GM23338 (cell line): ENCODE data around the gene STK32C. TPM values are rescaled to one million over a fixed set of nuclear protein-coding genes. Genes with fewer than 3 reads are reported as not detected.

Experiments
- ATAC-seq: fragments of 200-7000 bp; cut with Tn5 transposase; 3 replicates; pipeline ENCODE4 v1.9.1; 2020
- DNase-seq: peaks from one replicate; pipeline ENCODE4 v3.0.0-alpha.2; 2015; ENCODE audit warnings: low spot score
- H2AFZ ChIP-seq: fragments of 200-600 bp; sonication (generic); 2 replicates; pipeline ENCODE4 v1.8.0; 2016; ENCODE audit warnings: antibody characterized with exemption, mild to moderate bottlenecking, moderate library complexity
- H3F3A ChIP-seq: fragments of 200-600 bp; sonication (generic); replicated peaks from 2 replicates; pipeline ENCODE4 v1.8.0; 2017; ENCODE audit warnings: antibody characterized with exemption, mixed run types, low read depth
- H3K27ac ChIP-seq: fragments of 200-600 bp; sonication (generic); 2 replicates; pipeline ENCODE4 v1.6.1; 2016; ENCODE audit warnings: low read depth
- H3K27me3 ChIP-seq: fragments of 200-600 bp; sonication (generic); 2 replicates; pipeline ENCODE4 v1.8.0; 2016; ENCODE audit warnings: mild to moderate bottlenecking, mixed run types, moderate library complexity; ENCODE audit not compliant: insufficient read depth
- H3K36me3 ChIP-seq: fragments of 200-600 bp; sonication (generic); 2 replicates; pipeline ENCODE4 v1.8.0; 2016; ENCODE audit warnings: mild to moderate bottlenecking; ENCODE audit not compliant: insufficient read depth
- H3K4me1 ChIP-seq: fragments of 200-600 bp; sonication (generic); 2 replicates; pipeline ENCODE4 v1.8.0; 2016; ENCODE audit warnings: mild to moderate bottlenecking, moderate library complexity; ENCODE audit not compliant: insufficient read depth
- H3K4me2 ChIP-seq: fragments of 200-600 bp; sonication (generic); 2 replicates; pipeline ENCODE4 v1.7.1; 2017; ENCODE audit warnings: mixed run types
- H3K4me3 ChIP-seq: fragments of 200-600 bp; sonication (generic); 2 replicates; pipeline ENCODE4 v1.6.1; 2016; ENCODE audit warnings: mixed run types
- H3K79me2 ChIP-seq: fragments of 200-600 bp; sonication (generic); replicated peaks from 2 replicates; pipeline ENCODE4 v1.8.0; 2017; ENCODE audit warnings: mild to moderate bottlenecking; ENCODE audit not compliant: insufficient read depth
- H3K9me2 ChIP-seq: fragments of 200-600 bp; sonication (generic); 2 replicates; pipeline ENCODE4 v1.8.0; 2017; ENCODE audit not compliant: insufficient read depth
- H4K20me1 ChIP-seq: fragments of 200-600 bp; sonication (generic); replicated peaks from 2 replicates; pipeline ENCODE4 v1.8.0; 2017; ENCODE audit warnings: mild to moderate bottlenecking; ENCODE audit not compliant: insufficient read depth
- H3K27ac Mint-ChIP-seq: 2 replicates; pipeline ENCODE4 v1.8.0; 2020; ENCODE audit warnings: inconsistent platforms, mild to moderate bottlenecking, moderate library complexity, mixed read lengths
- H3K27me3 Mint-ChIP-seq: 3 replicates; pipeline ENCODE4 v1.8.0; 2022; ENCODE audit warnings: low read depth, mild to moderate bottlenecking, moderate library complexity, mixed read lengths, inconsistent platforms; ENCODE audit not compliant: insufficient read depth, poor library complexity
- H3K36me3 Mint-ChIP-seq: 3 replicates; pipeline ENCODE4 v1.8.0; 2021; ENCODE audit warnings: low read depth, mild to moderate bottlenecking, inconsistent platforms, moderate library complexity, mixed read lengths
- H3K4me1 Mint-ChIP-seq: 3 replicates; pipeline ENCODE4 v1.8.0; 2020; ENCODE audit warnings: mild to moderate bottlenecking, inconsistent platforms, mixed read lengths
- H3K4me3 Mint-ChIP-seq: 3 replicates; pipeline ENCODE4 v1.8.0; 2021; ENCODE audit warnings: moderate library complexity, mild to moderate bottlenecking, inconsistent platforms, mixed read lengths
- H3K9me3 Mint-ChIP-seq: 3 replicates; pipeline ENCODE4 v1.8.0; 2020; ENCODE audit warnings: moderate library complexity, mild to moderate bottlenecking, inconsistent platforms, mixed read lengths
- CREB1 ChIP-seq: fragments of 250-450 bp; sonication (Bioruptor Pico); IDR thresholded peaks from 2 replicates; pipeline ENCODE4 v1.5.0; 2020; ENCODE audit warnings: low read depth, mild to moderate bottlenecking, moderate library complexity
- EZH2 ChIP-seq: fragments of 200-600 bp; sonication (generic); IDR thresholded peaks from one replicate; pipeline ENCODE4 v1.8.0; 2017; ENCODE audit warnings: antibody characterized with exemption, mild to moderate bottlenecking, low read depth; ENCODE audit not compliant: unreplicated experiment
- EZH2phosphoT487 ChIP-seq: fragments of 200-600 bp; sonication (generic); IDR thresholded peaks from one replicate; pipeline ENCODE4 v1.8.1; 2018; ENCODE audit warnings: antibody characterized with exemption; ENCODE audit not compliant: unreplicated experiment
- REST ChIP-seq: IDR thresholded peaks from one replicate; pipeline ENCODE4 v1.6.1; 2018; ENCODE audit warnings: antibody characterized with exemption; ENCODE audit not compliant: unreplicated experiment
- STAT1 ChIP-seq: IDR thresholded peaks from one replicate; pipeline ENCODE4 v1.6.1; 2016; ENCODE audit warnings: antibody characterized with exemption; ENCODE audit not compliant: unreplicated experiment
- polyA plus RNA-seq: library from polyadenylated mRNA; unstranded; fragments of >200 nt; fragmentation: Nextera tagmentation; extraction: Ambion mirVana; gene quantifications from 2 replicates; pipeline ENCODE4 v1.2.1, GENCODE V29; 2016
- total RNA-seq: library from RNA; depleted of rRNA; stranded (reverse); fragments of >200 nt; shearing (Covaris generic); gene quantifications from 2 replicates; pipeline ENCODE4 v1.2.3, GENCODE V29; 2014
- TF ChIP-seq, protein P1 (sequence below), 2 experiments: fragments of 200-600 bp in 1 of 2; sonication (generic) in 1 of 2; conservative IDR thresholded peaks; 2 replicates each; pipeline versions ENCODE4 v1.5.1 to v1.6.1; 2016 to 2017; ENCODE audit warnings: antibody characterized with exemption in 2 of 2, low read depth in 2 of 2, mild to moderate bottlenecking in 2 of 2, moderate library complexity in 1 of 2
- TF ChIP-seq, protein P2 (sequence below): fragments of 250-450 bp; sonication (Bioruptor Pico); IDR thresholded peaks from 2 replicates; pipeline ENCODE4 v1.5.0; 2020; ENCODE audit warnings: mild to moderate bottlenecking, moderate library complexity

The STK32C gene
- total and polyA plus RNA-seq, 2 experiments from 2014 or later = 10.2 to 20.5 TPM

GRCh38 chr10:132256866-132257265, 50.9 kb downstream of the STK32C start:
- Histone ChIP-seq H4K20me1 (no peaks in the 10 kb centered on the region; the same call in 1 of the 2 replicates), H3K9me2 (no peaks in the 10 kb centered on the region), H3K79me2 (no peaks in the 10 kb centered on the region), H3K4me3 (no peak overlapping the region), H3K4me2 (no peak overlapping the region), H3K27me3 (no peaks in the 10 kb centered on the region), H3F3A (no peaks in the 10 kb centered on the region), H3K4me1 (no peaks in the 10 kb centered on the region), H3K36me3 (no peaks in the 10 kb centered on the region), H3K27ac (no peak overlapping the region), H2AFZ (no peak overlapping the region)
- DNase-seq (no peak), ATAC-seq (no peak)
- Mint-ChIP-seq H3K4me3 (no peak overlapping the region), H3K27me3 (peaks cover 5% of the 10 kb centered on the region), H3K4me1 (peaks cover 15% of the 10 kb centered on the region; the same call in 2 of the 3 replicates), H3K36me3 (no peaks in the 10 kb centered on the region), H3K9me3 (no peaks in the 10 kb centered on the region), H3K27ac (no peak overlapping the region)
- no peak for TF ChIP-seq CREB1 (CRISPR knock-in tag)
- TF ChIP-seq, protein P1, sequence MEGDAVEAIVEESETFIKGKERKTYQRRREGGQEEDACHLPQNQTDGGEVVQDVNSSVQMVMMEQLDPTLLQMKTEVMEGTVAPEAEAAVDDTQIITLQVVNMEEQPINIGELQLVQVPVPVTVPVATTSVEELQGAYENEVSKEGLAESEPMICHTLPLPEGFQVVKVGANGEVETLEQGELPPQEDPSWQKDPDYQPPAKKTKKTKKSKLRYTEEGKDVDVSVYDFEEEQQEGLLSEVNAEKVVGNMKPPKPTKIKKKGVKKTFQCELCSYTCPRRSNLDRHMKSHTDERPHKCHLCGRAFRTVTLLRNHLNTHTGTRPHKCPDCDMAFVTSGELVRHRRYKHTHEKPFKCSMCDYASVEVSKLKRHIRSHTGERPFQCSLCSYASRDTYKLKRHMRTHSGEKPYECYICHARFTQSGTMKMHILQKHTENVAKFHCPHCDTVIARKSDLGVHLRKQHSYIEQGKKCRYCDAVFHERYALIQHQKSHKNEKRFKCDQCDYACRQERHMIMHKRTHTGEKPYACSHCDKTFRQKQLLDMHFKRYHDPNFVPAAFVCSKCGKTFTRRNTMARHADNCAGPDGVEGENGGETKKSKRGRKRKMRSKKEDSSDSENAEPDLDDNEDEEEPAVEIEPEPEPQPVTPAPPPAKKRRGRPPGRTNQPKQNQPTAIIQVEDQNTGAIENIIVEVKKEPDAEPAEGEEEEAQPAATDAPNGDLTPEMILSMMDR (conservative IDR thresholded peaks at IDR 0.05; ENCODE audit: low read depth in 2 of 2) = no peak
- no peak for TF ChIP-seq REST
- TF ChIP-seq, protein P2, sequence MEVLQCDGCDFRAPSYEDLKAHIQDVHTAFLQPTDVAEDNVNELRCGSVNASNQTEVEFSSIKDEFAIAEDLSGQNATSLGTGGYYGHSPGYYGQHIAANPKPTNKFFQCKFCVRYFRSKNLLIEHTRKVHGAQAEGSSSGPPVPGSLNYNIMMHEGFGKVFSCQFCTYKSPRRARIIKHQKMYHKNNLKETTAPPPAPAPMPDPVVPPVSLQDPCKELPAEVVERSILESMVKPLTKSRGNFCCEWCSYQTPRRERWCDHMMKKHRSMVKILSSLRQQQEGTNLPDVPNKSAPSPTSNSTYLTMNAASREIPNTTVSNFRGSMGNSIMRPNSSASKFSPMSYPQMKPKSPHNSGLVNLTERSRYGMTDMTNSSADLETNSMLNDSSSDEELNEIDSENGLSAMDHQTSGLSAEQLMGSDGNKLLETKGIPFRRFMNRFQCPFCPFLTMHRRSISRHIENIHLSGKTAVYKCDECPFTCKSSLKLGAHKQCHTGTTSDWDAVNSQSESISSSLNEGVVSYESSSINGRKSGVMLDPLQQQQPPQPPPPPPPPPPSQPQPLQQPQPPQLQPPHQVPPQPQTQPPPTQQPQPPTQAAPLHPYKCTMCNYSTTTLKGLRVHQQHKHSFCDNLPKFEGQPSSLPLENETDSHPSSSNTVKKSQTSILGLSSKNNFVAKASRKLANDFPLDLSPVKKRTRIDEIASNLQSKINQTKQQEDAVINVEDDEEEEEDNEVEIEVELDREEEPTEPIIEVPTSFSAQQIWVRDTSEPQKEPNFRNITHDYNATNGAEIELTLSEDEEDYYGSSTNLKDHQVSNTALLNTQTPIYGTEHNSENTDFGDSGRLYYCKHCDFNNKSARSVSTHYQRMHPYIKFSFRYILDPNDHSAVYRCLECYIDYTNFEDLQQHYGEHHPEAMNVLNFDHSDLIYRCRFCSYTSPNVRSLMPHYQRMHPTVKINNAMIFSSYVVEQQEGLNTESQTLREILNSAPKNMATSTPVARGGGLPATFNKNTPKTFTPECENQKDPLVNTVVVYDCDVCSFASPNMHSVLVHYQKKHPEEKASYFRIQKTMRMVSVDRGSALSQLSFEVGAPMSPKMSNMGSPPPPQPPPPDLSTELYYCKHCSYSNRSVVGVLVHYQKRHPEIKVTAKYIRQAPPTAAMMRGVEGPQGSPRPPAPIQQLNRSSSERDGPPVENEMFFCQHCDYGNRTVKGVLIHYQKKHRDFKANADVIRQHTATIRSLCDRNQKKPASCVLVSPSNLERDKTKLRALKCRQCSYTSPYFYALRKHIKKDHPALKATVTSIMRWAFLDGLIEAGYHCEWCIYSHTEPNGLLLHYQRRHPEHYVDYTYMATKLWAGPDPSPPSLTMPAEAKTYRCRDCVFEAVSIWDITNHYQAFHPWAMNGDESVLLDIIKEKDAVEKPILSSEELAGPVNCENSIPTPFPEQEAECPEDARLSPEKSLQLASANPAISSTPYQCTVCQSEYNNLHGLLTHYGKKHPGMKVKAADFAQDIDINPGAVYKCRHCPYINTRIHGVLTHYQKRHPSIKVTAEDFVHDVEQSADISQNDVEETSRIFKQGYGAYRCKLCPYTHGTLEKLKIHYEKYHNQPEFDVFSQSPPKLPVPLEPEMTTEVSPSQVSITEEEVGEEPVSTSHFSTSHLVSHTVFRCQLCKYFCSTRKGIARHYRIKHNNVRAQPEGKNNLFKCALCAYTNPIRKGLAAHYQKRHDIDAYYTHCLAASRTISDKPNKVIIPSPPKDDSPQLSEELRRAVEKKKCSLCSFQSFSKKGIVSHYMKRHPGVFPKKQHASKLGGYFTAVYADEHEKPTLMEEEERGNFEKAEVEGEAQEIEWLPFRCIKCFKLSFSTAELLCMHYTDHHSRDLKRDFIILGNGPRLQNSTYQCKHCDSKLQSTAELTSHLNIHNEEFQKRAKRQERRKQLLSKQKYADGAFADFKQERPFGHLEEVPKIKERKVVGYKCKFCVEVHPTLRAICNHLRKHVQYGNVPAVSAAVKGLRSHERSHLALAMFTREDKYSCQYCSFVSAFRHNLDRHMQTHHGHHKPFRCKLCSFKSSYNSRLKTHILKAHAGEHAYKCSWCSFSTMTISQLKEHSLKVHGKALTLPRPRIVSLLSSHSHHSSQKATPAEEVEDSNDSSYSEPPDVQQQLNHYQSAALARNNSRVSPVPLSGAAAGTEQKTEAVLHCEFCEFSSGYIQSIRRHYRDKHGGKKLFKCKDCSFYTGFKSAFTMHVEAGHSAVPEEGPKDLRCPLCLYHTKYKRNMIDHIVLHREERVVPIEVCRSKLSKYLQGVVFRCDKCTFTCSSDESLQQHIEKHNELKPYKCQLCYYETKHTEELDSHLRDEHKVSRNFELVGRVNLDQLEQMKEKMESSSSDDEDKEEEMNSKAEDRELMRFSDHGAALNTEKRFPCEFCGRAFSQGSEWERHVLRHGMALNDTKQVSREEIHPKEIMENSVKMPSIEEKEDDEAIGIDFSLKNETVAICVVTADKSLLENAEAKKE (CRISPR knock-in tag) = no peak
- TF ChIP-seq EZH2phosphoT487 = no peak
- no peak for TF ChIP-seq STAT1
- no peak for TF ChIP-seq EZH2
